Calu3 (cell line): ENCODE data around the gene YWHAE. TPM values are rescaled to one million over a fixed set of nuclear protein-coding genes. Genes with fewer than 3 reads are reported as not detected.

Experiments
- BruUV-seq: library from RNA; stranded (reverse); fragments of 400-500 nt; replicated peaks from 2 replicates; lab custom pipeline; 2021; lab: Mats Ljungman, UMichigan
- CTCF ChIA-PET: fragments of 300-600 bp; sonication (Branson Sonifier 250); formaldehyde crosslinking; loops from one replicate; lab custom pipeline; 2022; ENCODE audit warnings: antibody characterized with exemption; lab: Charles Lee
- DNase-seq: peaks from one replicate; pipeline ENCODE4 v3.0.0; 2022
- H3K27ac Mint-ChIP-seq: one replicate; pipeline ENCODE4 v1.8.0; 2022; ENCODE audit warnings: mixed read lengths; ENCODE audit not compliant: unreplicated experiment
- H3K27me3 Mint-ChIP-seq: one replicate; pipeline ENCODE4 v1.8.0; 2022; ENCODE audit warnings: mixed read lengths; ENCODE audit not compliant: unreplicated experiment
- H3K36me3 Mint-ChIP-seq: one replicate; pipeline ENCODE4 v1.8.0; 2022; ENCODE audit warnings: mild to moderate bottlenecking, moderate library complexity, mixed read lengths; ENCODE audit not compliant: insufficient read depth, unreplicated experiment
- H3K4me1 Mint-ChIP-seq: one replicate; pipeline ENCODE4 v1.8.0; 2022; ENCODE audit warnings: mild to moderate bottlenecking, low read depth, mixed read lengths; ENCODE audit not compliant: unreplicated experiment
- H3K4me3 Mint-ChIP-seq: one replicate; pipeline ENCODE4 v1.8.0; 2022; ENCODE audit warnings: mild to moderate bottlenecking, low read depth, moderate library complexity, mixed read lengths; ENCODE audit not compliant: unreplicated experiment
- H3K9me3 Mint-ChIP-seq: one replicate; pipeline ENCODE4 v1.8.0; 2022; ENCODE audit warnings: low read depth, mixed read lengths; ENCODE audit not compliant: unreplicated experiment
- intact Hi-C: fragments of 100-400 bp; cut with micrococcal nuclease; formaldehyde crosslinking; loops from one replicate; pipeline ENCODE4 v1.10.0; 2022; ENCODE audit not compliant: unreplicated experiment
- total RNA-seq: library from RNA; stranded (reverse); gene quantifications from 2 replicates; pipeline ENCODE4 v1.2.3, GENCODE V29; 2022
- TF ChIP-seq, protein P1 (sequence below): fragments of 200-600 bp; IDR thresholded peaks from one replicate; pipeline ENCODE4 v1.8.0; 2022; ENCODE audit warnings: antibody characterized with exemption; ENCODE audit not compliant: unreplicated experiment

The YWHAE gene
- total RNA-seq, 1 experiment from 2014 or later = 504 TPM

DNA sequence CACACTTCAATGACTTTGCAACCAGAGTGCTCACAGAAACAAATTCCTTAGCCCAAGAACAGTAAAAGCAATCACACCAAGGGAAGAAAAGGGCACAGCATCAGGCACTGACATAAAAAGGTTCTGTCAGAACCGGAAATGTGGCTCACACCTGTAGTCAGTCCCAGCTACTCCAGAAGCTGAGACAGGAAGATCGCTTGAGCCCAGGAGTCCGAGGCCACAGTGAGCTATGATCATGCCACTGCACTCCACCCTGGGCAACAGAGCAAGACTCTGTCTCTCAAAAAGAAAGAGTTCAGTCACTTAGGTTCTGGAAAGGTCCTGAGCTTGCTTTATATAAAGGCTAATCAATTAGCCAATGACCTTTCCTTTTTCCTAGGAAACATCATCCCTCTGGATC is 22.7 kb downstream of the YWHAE start:
- intact Hi-C loops = no loop called here
- H3K4me1 Mint-ChIP-seq = peaks cover 52% of the 10 kb centered on the region
- CTCF ChIA-PET = no interaction called here

DNA sequence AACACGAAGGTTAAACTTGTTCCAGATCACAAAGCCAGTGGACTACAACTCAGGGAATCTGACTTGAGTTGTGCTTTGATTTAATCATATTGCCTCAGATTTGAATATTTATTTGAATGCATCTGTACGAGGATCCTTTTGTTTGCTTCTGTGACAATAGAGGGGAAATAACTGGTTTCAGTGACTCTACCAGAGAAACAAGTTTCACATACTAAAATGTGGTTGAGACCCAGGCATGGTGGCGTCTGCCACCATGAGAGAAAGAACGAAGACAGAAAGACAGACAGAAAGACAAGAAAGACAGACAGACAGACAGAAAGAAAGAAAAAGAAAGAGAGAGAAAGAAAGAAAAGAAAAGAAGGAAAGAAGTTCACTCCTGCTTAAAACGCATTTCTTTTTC is 24.0 kb downstream of the YWHAE start:
- H3K4me1 Mint-ChIP-seq = peaks cover 45% of the 10 kb centered on the region
- H3K4me3 Mint-ChIP-seq = peak overlapping the region; percentile 2
- CTCF ChIA-PET = no interaction called here
- no peaks in the 10 kb centered on the region for H3K9me3 Mint-ChIP-seq
- DNase-seq = no peak
- no peaks in the 10 kb centered on the region for H3K27me3 Mint-ChIP-seq
- BruUV-seq = no TSS peak
- H3K36me3 Mint-ChIP-seq = peaks cover 14% of the 10 kb centered on the region
- intact Hi-C loops = no loop called here
- TF ChIP-seq, protein P1, sequence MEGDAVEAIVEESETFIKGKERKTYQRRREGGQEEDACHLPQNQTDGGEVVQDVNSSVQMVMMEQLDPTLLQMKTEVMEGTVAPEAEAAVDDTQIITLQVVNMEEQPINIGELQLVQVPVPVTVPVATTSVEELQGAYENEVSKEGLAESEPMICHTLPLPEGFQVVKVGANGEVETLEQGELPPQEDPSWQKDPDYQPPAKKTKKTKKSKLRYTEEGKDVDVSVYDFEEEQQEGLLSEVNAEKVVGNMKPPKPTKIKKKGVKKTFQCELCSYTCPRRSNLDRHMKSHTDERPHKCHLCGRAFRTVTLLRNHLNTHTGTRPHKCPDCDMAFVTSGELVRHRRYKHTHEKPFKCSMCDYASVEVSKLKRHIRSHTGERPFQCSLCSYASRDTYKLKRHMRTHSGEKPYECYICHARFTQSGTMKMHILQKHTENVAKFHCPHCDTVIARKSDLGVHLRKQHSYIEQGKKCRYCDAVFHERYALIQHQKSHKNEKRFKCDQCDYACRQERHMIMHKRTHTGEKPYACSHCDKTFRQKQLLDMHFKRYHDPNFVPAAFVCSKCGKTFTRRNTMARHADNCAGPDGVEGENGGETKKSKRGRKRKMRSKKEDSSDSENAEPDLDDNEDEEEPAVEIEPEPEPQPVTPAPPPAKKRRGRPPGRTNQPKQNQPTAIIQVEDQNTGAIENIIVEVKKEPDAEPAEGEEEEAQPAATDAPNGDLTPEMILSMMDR = no peak
- no peak overlapping the region for H3K27ac Mint-ChIP-seq

More for the DNA sequence above, 22.7 kb downstream of the YWHAE start:
- Mint-ChIP-seq H3K27me3 (no peaks in the 10 kb centered on the region), H3K9me3 (no peaks in the 10 kb centered on the region), H3K36me3 (peaks cover 14% of the 10 kb centered on the region), H3K27ac (no peak overlapping the region), H3K4me3 (no peak overlapping the region)
- no peak for DNase-seq
- no TSS peak for BruUV-seq
- TF ChIP-seq, protein P1 = no peak

DNA sequence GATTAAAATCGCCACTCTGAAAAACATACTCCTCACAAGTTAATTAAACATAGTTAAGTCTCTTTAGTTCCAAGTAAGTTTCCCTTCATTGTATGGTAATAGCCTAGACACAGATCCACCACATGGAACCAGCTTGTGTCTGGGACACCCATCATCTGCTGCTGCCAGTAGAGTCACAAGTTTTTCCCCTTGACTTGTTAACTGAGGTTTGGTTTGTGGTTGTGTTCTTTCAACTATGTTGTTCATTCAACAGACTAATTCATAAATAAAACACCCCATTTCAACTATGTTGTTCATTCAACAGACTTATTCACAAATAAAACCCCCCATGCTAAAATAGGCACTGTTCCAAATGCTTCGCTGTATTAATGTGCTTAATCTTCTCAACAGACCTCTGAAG is 24.4 kb downstream of the YWHAE start:
- CTCF ChIA-PET = no interaction called here
- no peaks in the 10 kb centered on the region for H3K27me3 Mint-ChIP-seq
- BruUV-seq = no TSS peak
- no peaks in the 10 kb centered on the region for H3K9me3 Mint-ChIP-seq
- intact Hi-C loops = no loop called here
- DNase-seq = no peak
- H3K27ac Mint-ChIP-seq = no peak overlapping the region
- H3K36me3 Mint-ChIP-seq = peaks cover 14% of the 10 kb centered on the region
- TF ChIP-seq, protein P1 = no peak
- peaks cover 41% of the 10 kb centered on the region for H3K4me1 Mint-ChIP-seq
- H3K4me3 Mint-ChIP-seq = peak overlapping the region; percentile 2

DNA sequence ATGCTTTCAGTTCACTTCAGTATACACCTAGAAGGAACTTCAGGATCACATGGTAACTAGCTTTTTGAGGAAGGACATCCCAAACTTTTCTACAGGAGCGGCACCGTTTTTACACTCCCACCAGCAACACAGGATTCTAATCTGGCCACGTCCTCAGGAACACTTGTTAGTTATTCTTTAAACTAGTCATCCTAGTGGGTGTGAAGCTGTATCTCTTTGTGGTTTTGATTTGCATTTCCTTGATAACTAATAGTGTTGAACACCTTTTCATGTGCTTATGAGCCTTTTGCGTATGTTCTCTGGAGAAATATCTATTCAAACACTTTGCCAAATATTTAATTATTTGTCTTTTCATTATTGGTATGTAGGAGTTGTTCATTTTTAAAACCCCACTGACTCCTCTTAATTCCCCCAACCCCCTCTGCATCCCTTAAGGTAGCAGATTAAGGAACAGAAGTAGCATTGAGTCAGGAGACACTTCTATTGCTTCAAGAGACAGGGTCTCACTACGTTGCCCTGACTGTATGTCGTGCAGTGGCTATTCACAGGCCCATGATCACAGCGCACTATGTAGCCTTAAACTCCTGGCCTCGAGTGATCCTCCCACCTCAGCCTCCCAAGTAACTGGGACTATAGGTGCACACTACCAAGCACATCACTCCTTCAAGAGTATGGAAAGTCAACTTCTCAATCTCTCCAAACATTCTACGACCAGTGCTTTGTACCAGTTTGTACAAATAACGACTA is 25.4 kb downstream of the YWHAE start:
- intact Hi-C loops = no loop called here
- Mint-ChIP-seq H3K27ac (no peak overlapping the region), H3K4me3 (no peak overlapping the region), H3K36me3 (peaks cover 14% of the 10 kb centered on the region), H3K4me1 (peaks cover 35% of the 10 kb centered on the region), H3K9me3 (no peaks in the 10 kb centered on the region), H3K27me3 (no peaks in the 10 kb centered on the region)
- TF ChIP-seq, protein P1 = no peak
- DNase-seq = no peak
- CTCF ChIA-PET = interaction anchor here (1.3 kb wide), 1 partner anchor 9 kb away, joined by 5 read pairs; no protein-coding TSS in a partner anchor
- no TSS peak for BruUV-seq
